Endodermal cell (in vitro differentiated cells): Measurements from ENCODE around the gene SLC7A7. TPM values are rescaled to one million over a fixed set of nuclear protein-coding genes. Genes with fewer than 3 reads are reported as not detected.

Experiments
- DNase-seq: peaks from one replicate; pipeline ENCODE4 v3.0.0-alpha.2; 2017
- H3K27ac ChIP-seq: 2 replicates; pipeline ENCODE4 v1.5.1; 2013; ENCODE audit warnings: mild to moderate bottlenecking, low read depth, low read length, moderate library complexity
- H3K27me3 ChIP-seq: 2 replicates; pipeline ENCODE4 v1.6.1; 2013; ENCODE audit warnings: mild to moderate bottlenecking, low read length, moderate library complexity; ENCODE audit not compliant: insufficient read depth, control insufficient read depth, poor library complexity, severe bottlenecking
- H3K36me3 ChIP-seq: 2 replicates; pipeline ENCODE4 v1.7.0; 2013; ENCODE audit warnings: mild to moderate bottlenecking, low read length, moderate library complexity; ENCODE audit not compliant: control insufficient read depth, insufficient read depth
- H3K4me1 ChIP-seq: one replicate; pipeline ENCODE4 v1.7.0; 2013; ENCODE audit warnings: low read length; ENCODE audit not compliant: control insufficient read depth, insufficient read depth
- H3K4me3 ChIP-seq: 2 replicates; pipeline ENCODE4 v1.5.1; 2013; ENCODE audit warnings: mild to moderate bottlenecking, low read length, moderate library complexity
- H3K9ac ChIP-seq: 2 replicates; pipeline ENCODE4 v1.6.1; 2013; ENCODE audit warnings: mild to moderate bottlenecking, low read length, moderate library complexity; ENCODE audit not compliant: poor library complexity, severe bottlenecking; ENCODE audit errors: extremely low read depth
- H3K9me3 ChIP-seq: 2 replicates; pipeline ENCODE4 v1.6.1; 2013; ENCODE audit warnings: mild to moderate bottlenecking, low read length, moderate library complexity; ENCODE audit not compliant: control insufficient read depth
- H3K27ac Mint-ChIP-seq: 2 replicates; pipeline ENCODE4 v1.8.0; 2020; ENCODE audit warnings: mixed read lengths
- H3K27me3 Mint-ChIP-seq: 2 replicates; pipeline ENCODE4 v1.8.0; 2021; ENCODE audit warnings: mild to moderate bottlenecking, mixed read lengths; ENCODE audit not compliant: insufficient read depth
- H3K36me3 Mint-ChIP-seq: 2 replicates; pipeline ENCODE4 v1.8.0; 2020; ENCODE audit warnings: low read depth, mixed read lengths
- H3K4me1 Mint-ChIP-seq: 2 replicates; pipeline ENCODE4 v1.8.0; 2020; ENCODE audit warnings: mixed read lengths
- H3K4me3 Mint-ChIP-seq: 2 replicates; pipeline ENCODE4 v1.8.0; 2020; ENCODE audit warnings: mild to moderate bottlenecking, moderate library complexity, mixed read lengths
- H3K9me3 Mint-ChIP-seq: 2 replicates; pipeline ENCODE4 v1.8.0; 2020; ENCODE audit warnings: mild to moderate bottlenecking, mixed read lengths
- CTCF ChIP-seq: fragments of 200-600 bp; sonication (generic); conservative IDR thresholded peaks from 2 replicates; pipeline ENCODE4 v1.5.0; 2021; ENCODE audit warnings: antibody characterized with exemption, mild to moderate bottlenecking
- WGBS, 2 experiments: methylation state at CpG; one replicate each; pipeline versions ENCODE4 v1.1.5 to v1.1.7; 2013; ENCODE audit warnings: missing lambda C conversion rate in 2 of 2, mixed read lengths in 1 of 2; ENCODE audit not compliant: insufficient coverage in 1 of 2, insufficient read length in 1 of 2; 5-methylcytosine and 5-hydroxymethylcytosine counted together
- total RNA-seq, 2 donors: library from RNA; stranded (reverse); fragmentation: NEBNext Ultra II Directional in 1 of 2; extraction: Animal tissue kit (Norgen Biotek cat#: 25700) in 1 of 2; gene quantifications; 2 replicates in 1 of 2; 3 replicates in 1 of 2; pipeline ENCODE4 v1.2.1, GENCODE V29; 2021

SLC7A7 gene
- total RNA-seq, 2 donors from 2014 or later = 16.7 to 17.0 TPM

- H3K4me1 Mint-ChIP-seq = peaks cover 30% of the 10 kb centered on the region
- DNase-seq = no peak
- no peaks in the 10 kb centered on the region for H3K9me3 Mint-ChIP-seq
- no peaks in the 10 kb centered on the region for H3K4me1 ChIP-seq
- no peaks in the 10 kb centered on the region for H3K36me3 ChIP-seq
- H3K4me3 Mint-ChIP-seq = no peak overlapping the region
- H3K27ac ChIP-seq = no peak overlapping the region
- no peaks in the 10 kb centered on the region for H3K9me3 ChIP-seq
- H3K27ac Mint-ChIP-seq = peak overlapping the region; percentile 6
- no peak for TF ChIP-seq CTCF
- H3K9ac ChIP-seq = no peak overlapping the region
- H3K27me3 ChIP-seq = no peaks in the 10 kb centered on the region
- no peaks in the 10 kb centered on the region for H3K27me3 Mint-ChIP-seq
- H3K36me3 Mint-ChIP-seq = no peaks in the 10 kb centered on the region
- no peak overlapping the region for H3K4me3 ChIP-seq
- WGBS, 2 experiments = 76 to 91% methylated on average over 4 of the region's 4 CpGs
Measured at GRCh38 chr14:22748631-22749068, 66.6 kb downstream of the SLC7A7 start.

- peaks cover 30% of the 10 kb centered on the region for H3K4me1 Mint-ChIP-seq
- 79% methylated on average over 4 of the region's 4 CpGs for WGBS, 2 experiments
- H3K36me3 Mint-ChIP-seq = no peaks in the 10 kb centered on the region
- DNase-seq = no peak
- H3K9me3 Mint-ChIP-seq = no peaks in the 10 kb centered on the region
- H3K4me3 Mint-ChIP-seq = no peak overlapping the region
- H3K27ac Mint-ChIP-seq = no peak overlapping the region
- no peak overlapping the region for H3K4me3 ChIP-seq
- no peak overlapping the region for H3K9ac ChIP-seq
- H3K27me3 ChIP-seq = no peaks in the 10 kb centered on the region
- H3K27ac ChIP-seq = no peak overlapping the region
- H3K4me1 ChIP-seq = no peaks in the 10 kb centered on the region
- H3K9me3 ChIP-seq = no peaks in the 10 kb centered on the region
- H3K36me3 ChIP-seq = no peaks in the 10 kb centered on the region
- no peaks in the 10 kb centered on the region for H3K27me3 Mint-ChIP-seq
- no peak for TF ChIP-seq CTCF
Measured at GRCh38 chr14:22748206-22748605, 67.0 kb downstream of the SLC7A7 start.

- no peak overlapping the region for H3K27ac Mint-ChIP-seq
- H3K4me3 Mint-ChIP-seq = no peak overlapping the region
Measured at GRCh38 chr14:22747769-22748168, 67.5 kb downstream of the SLC7A7 start.

More at GRCh38 chr14:22747769-22748168, 67.5 kb downstream of the SLC7A7 start:
- Mint-ChIP-seq H3K4me1 (peaks cover 26% of the 10 kb centered on the region), H3K9me3 (no peaks in the 10 kb centered on the region), H3K36me3 (no peaks in the 10 kb centered on the region), H3K27me3 (no peaks in the 10 kb centered on the region)
- H3K27me3 ChIP-seq = no peaks in the 10 kb centered on the region
- H3K36me3 ChIP-seq = no peaks in the 10 kb centered on the region
- no peak for TF ChIP-seq CTCF
- WGBS, 2 experiments = 89 to 97% methylated on average over 4 of the region's 4 CpGs
- H3K4me3 ChIP-seq = no peak overlapping the region
- H3K9ac ChIP-seq = no peak overlapping the region
- DNase-seq = no peak
- H3K27ac ChIP-seq = no peak overlapping the region
- no peaks in the 10 kb centered on the region for H3K9me3 ChIP-seq
- H3K4me1 ChIP-seq = no peaks in the 10 kb centered on the region
